Peyer's patch (tissue), 4 donors: ENCODE measurements around the gene TULP4.

ENCODE experiments used
- POLR2A ChIP-seq, 2 donors: fragments of 450-650 bp; IDR thresholded peaks; one replicate each; pipeline ENCODE4 v1.5.1; 2017; ENCODE audit warnings: antibody characterized with exemption in 2 of 2, mild to moderate bottlenecking in 2 of 2, moderate library complexity in 2 of 2
- TF ChIP-seq, protein P1 (sequence below), 6 experiments: fragments of 450-650 bp in 4 of 6; fragments of 200-600 bp in 2 of 6; sonication (generic) in 1 of 6; IDR thresholded peaks; one replicate each; pipeline ENCODE4 v1.5.1; 2017 to 2019; ENCODE audit warnings: antibody characterized with exemption in 6 of 6, mild to moderate bottlenecking in 3 of 6, moderate library complexity in 1 of 6

GRCh38 chr6:158529629-158530028, 217.4 kb downstream of the TULP4 start:
- TF ChIP-seq, protein P1, sequence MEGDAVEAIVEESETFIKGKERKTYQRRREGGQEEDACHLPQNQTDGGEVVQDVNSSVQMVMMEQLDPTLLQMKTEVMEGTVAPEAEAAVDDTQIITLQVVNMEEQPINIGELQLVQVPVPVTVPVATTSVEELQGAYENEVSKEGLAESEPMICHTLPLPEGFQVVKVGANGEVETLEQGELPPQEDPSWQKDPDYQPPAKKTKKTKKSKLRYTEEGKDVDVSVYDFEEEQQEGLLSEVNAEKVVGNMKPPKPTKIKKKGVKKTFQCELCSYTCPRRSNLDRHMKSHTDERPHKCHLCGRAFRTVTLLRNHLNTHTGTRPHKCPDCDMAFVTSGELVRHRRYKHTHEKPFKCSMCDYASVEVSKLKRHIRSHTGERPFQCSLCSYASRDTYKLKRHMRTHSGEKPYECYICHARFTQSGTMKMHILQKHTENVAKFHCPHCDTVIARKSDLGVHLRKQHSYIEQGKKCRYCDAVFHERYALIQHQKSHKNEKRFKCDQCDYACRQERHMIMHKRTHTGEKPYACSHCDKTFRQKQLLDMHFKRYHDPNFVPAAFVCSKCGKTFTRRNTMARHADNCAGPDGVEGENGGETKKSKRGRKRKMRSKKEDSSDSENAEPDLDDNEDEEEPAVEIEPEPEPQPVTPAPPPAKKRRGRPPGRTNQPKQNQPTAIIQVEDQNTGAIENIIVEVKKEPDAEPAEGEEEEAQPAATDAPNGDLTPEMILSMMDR (IDR thresholded peaks at IDR 0.05), result no peak
- no peak for TF ChIP-seq POLR2A (IDR thresholded peaks at IDR 0.05)
